LHCN-M2 (cell line): ENCODE measurements around the gene PRDM11. TPM values are rescaled to one million over a fixed set of nuclear protein-coding genes. Genes with fewer than 3 reads are reported as not detected.

Experiments
- total RNA-seq: library from RNA; depleted of rRNA; stranded (reverse); fragments of >200 nt; gene quantifications from 2 replicates; pipeline ENCODE4 v1.2.3, GENCODE V29; 2014; rRNA removed

Gene PRDM11
- total RNA-seq, 1 experiment from 2014 or later = 4.6 TPM

Other genes starting within 250 kb of the PRDM11 start
- gene TP53I11, start 195.8 kb upstream of the PRDM11 start, total RNA-seq = 13.3 and 21.6 TPM in 2 replicates
- gene SYT13, start 139.7 kb downstream of the PRDM11 start, total RNA-seq = 0.06 TPM in 1 of 2 replicates, not detected in the other